Astrocyte (in vitro differentiated cells and primary cell): Measurements from ENCODE around the gene SSBP3. TPM values are rescaled to one million over a fixed set of nuclear protein-coding genes. Genes with fewer than 3 reads are reported as not detected.

Experiments used
- DNase-seq: peaks from one replicate; pipeline ENCODE4 v3.0.0-alpha.2; 2010; ENCODE audit warnings: low read depth
- FAIRE-seq: peaks from 2 replicates; lab custom pipeline; 2011; peaks lifted over from hg19 to GRCh38; lab: Jason Lieb, UNC
- H2AFZ ChIP-seq: 2 replicates; pipeline ENCODE4 v1.6.0; 2012; ENCODE audit warnings: low read depth, low read length, inconsistent platforms
- H3K27ac ChIP-seq: 2 replicates; pipeline ENCODE4 v1.5.1; 2011; ENCODE audit warnings: low read depth, low read length, inconsistent platforms
- H3K27me3 ChIP-seq: 2 replicates; pipeline ENCODE4 v1.6.0; 2011; ENCODE audit warnings: low read length, inconsistent platforms; ENCODE audit not compliant: insufficient read depth
- H3K36me3 ChIP-seq: 2 replicates; pipeline ENCODE4 v1.5.1; 2011; ENCODE audit warnings: low read length, inconsistent platforms; ENCODE audit not compliant: insufficient read depth
- H3K4me1 ChIP-seq: 2 replicates; pipeline ENCODE4 v1.5.1; 2011; ENCODE audit warnings: low read length, inconsistent platforms; ENCODE audit not compliant: insufficient read depth
- H3K4me2 ChIP-seq: 2 replicates; pipeline ENCODE4 v1.6.0; 2012; ENCODE audit warnings: low read length, inconsistent platforms
- H3K4me3 ChIP-seq: 2 replicates; pipeline ENCODE4 v1.5.1; 2011; ENCODE audit warnings: low read depth, mild to moderate bottlenecking, low read length, inconsistent platforms; ENCODE audit not compliant: insufficient read depth
- H3K79me2 ChIP-seq: 2 replicates; pipeline ENCODE4 v1.6.0; 2012; ENCODE audit warnings: mild to moderate bottlenecking, low read length, inconsistent platforms; ENCODE audit not compliant: insufficient read depth
- H3K9ac ChIP-seq: 2 replicates; pipeline ENCODE4 v1.6.0; 2012; ENCODE audit warnings: mild to moderate bottlenecking, low read length, inconsistent platforms
- H3K9me3 ChIP-seq: 2 replicates; pipeline ENCODE4 v1.5.1; 2012; ENCODE audit warnings: low read depth, mild to moderate bottlenecking, low read length, inconsistent platforms; ENCODE audit not compliant: insufficient read depth
- H4K20me1 ChIP-seq: 2 replicates; pipeline ENCODE4 v1.6.0; 2012; ENCODE audit warnings: low read length, inconsistent platforms; ENCODE audit not compliant: insufficient read depth
- H3K27ac Mint-ChIP-seq: one replicate; pipeline ENCODE4 v1.8.0; 2021; ENCODE audit warnings: mild to moderate bottlenecking, mixed read lengths; ENCODE audit not compliant: unreplicated experiment
- H3K27me3 Mint-ChIP-seq: one replicate; pipeline ENCODE4 v1.8.0; 2021; ENCODE audit warnings: low read depth, mixed read lengths; ENCODE audit not compliant: unreplicated experiment
- H3K36me3 Mint-ChIP-seq: one replicate; pipeline ENCODE4 v1.8.0; 2021; ENCODE audit warnings: low read depth, mixed read lengths; ENCODE audit not compliant: unreplicated experiment
- H3K4me1 Mint-ChIP-seq: one replicate; pipeline ENCODE4 v1.8.0; 2021; ENCODE audit warnings: low read depth, mixed read lengths; ENCODE audit not compliant: unreplicated experiment
- H3K4me3 Mint-ChIP-seq: one replicate; pipeline ENCODE4 v1.8.0; 2021; ENCODE audit warnings: mild to moderate bottlenecking, moderate library complexity, mixed read lengths; ENCODE audit not compliant: unreplicated experiment
- H3K9me3 Mint-ChIP-seq: one replicate; pipeline ENCODE4 v1.8.0; 2021; ENCODE audit warnings: mild to moderate bottlenecking, mixed read lengths; ENCODE audit not compliant: unreplicated experiment
- CTCF ChIP-seq: IDR thresholded peaks from 2 replicates; pipeline ENCODE4 v1.5.1; 2011; ENCODE audit warnings: low read depth, mild to moderate bottlenecking, inconsistent platforms, low read length, moderate library complexity; ENCODE audit not compliant: insufficient read depth
- EZH2 ChIP-seq: IDR thresholded peaks from 2 replicates; pipeline ENCODE4 v1.6.1; 2012; ENCODE audit warnings: mild to moderate bottlenecking, low read length, inconsistent platforms; ENCODE audit not compliant: insufficient read depth
- total RNA-seq: library from RNA; stranded (reverse); gene quantifications from 2 replicates; pipeline ENCODE4 v1.2.1, GENCODE V29; 2021

SSBP3 gene
- total RNA-seq, 1 donor from 2014 or later, result 89.8 TPM

GRCh38 chr1:54332781-54333585 lies 73.2 kb downstream of the SSBP3 start:
- Histone ChIP-seq H3K27ac (no peak overlapping the region), H3K4me2 (no peak overlapping the region), H3K27me3 (no peaks in the 10 kb centered on the region), H3K4me3 (no peak overlapping the region), H3K9me3 (no peaks in the 10 kb centered on the region), H4K20me1 (peaks cover 66% of the 10 kb centered on the region), H3K36me3 (no peaks in the 10 kb centered on the region), H2AFZ (no peak overlapping the region), H3K4me1 (peaks cover 24% of the 10 kb centered on the region), H3K79me2 (peaks cover 56% of the 10 kb centered on the region), H3K9ac (no peak overlapping the region)
- FAIRE-seq (no peak), DNase-seq (no peak)
- peaks cover 9% of the 10 kb centered on the region for H3K36me3 Mint-ChIP-seq
- H3K9me3 Mint-ChIP-seq, result no peaks in the 10 kb centered on the region
- TF ChIP-seq EZH2 (no peak), CTCF (no peak)
- no peak overlapping the region for H3K27ac Mint-ChIP-seq
- H3K4me1 Mint-ChIP-seq, result peaks cover 43% of the 10 kb centered on the region
- H3K27me3 Mint-ChIP-seq, result no peaks in the 10 kb centered on the region
- H3K4me3 Mint-ChIP-seq, result peak overlapping the region; percentile 29

- no peak overlapping the region for H3K4me3 ChIP-seq
- FAIRE-seq (no peak), DNase-seq (no peak)
- no peak overlapping the region for H3K4me3 Mint-ChIP-seq
- no peak overlapping the region for H3K27ac ChIP-seq
- no peaks in the 10 kb centered on the region for H3K9me3 ChIP-seq
- peaks cover 72% of the 10 kb centered on the region for H4K20me1 ChIP-seq
- H3K4me1 Mint-ChIP-seq, result peaks cover 50% of the 10 kb centered on the region
- no peak overlapping the region for H2AFZ ChIP-seq
- TF ChIP-seq CTCF, result no peak
- TF ChIP-seq EZH2, result no peak
- no peaks in the 10 kb centered on the region for H3K36me3 ChIP-seq
- H3K36me3 Mint-ChIP-seq, result peaks cover 11% of the 10 kb centered on the region
- peaks cover 34% of the 10 kb centered on the region for H3K4me1 ChIP-seq
- H3K4me2 ChIP-seq, result no peak overlapping the region
- no peaks in the 10 kb centered on the region for H3K27me3 Mint-ChIP-seq
- H3K27ac Mint-ChIP-seq, result peak overlapping the region; percentile 34
- no peaks in the 10 kb centered on the region for H3K27me3 ChIP-seq
- H3K79me2 ChIP-seq, result peaks cover 62% of the 10 kb centered on the region
- no peak overlapping the region for H3K9ac ChIP-seq
- no peaks in the 10 kb centered on the region for H3K9me3 Mint-ChIP-seq
These were observed 74.2 kb downstream of the SSBP3 start for GRCh38 chr1:54331843-54332463.
